ENCODE results near the gene EFNA1. TPM values are rescaled to one million over a fixed set of nuclear protein-coding genes. Genes with fewer than 3 reads are reported as not detected.
"Not testable (repeated sequence)": the region's sequence is repeated elsewhere in the genome, so short reads cannot be mapped to it uniquely, and the experiment has no call there.

Gene EFNA1
- total RNA-seq, 1 donor from 2014 or later, result 0.34 TPM

GRCh38 chr1:155116113-155116764 is 11.4 kb upstream of the EFNA1 start:
- Mint-ChIP-seq H3K27ac (no peak overlapping the region), H3K4me3 (peak overlapping the region; percentile 3), H3K36me3 (no peaks in the 10 kb centered on the region), H3K4me1 (peaks cover 5% of the 10 kb centered on the region), H3K9me3 (no peaks in the 10 kb centered on the region), H3K27me3 (ENCODE audit: insufficient read depth, low read depth) (peaks cover 14% of the 10 kb centered on the region)
- no peaks in the 10 kb centered on the region for H4K20me1 ChIP-seq (ENCODE audit: low read depth)
- no peak overlapping the region for H3K4me3 ChIP-seq
- no peak overlapping the region for H3K27ac ChIP-seq
- no peaks in the 10 kb centered on the region for H3K4me1 ChIP-seq
- peaks cover 5% of the 10 kb centered on the region for H3F3A ChIP-seq (ENCODE audit: low read depth)
- no peaks in the 10 kb centered on the region for H3K9me3 ChIP-seq (ENCODE audit: low read depth)
- H2AFZ ChIP-seq (replicated peaks), result no peak overlapping the region
- no peaks in the 10 kb centered on the region for H3K79me2 ChIP-seq (ENCODE audit: low read depth)
- DNase-seq (ENCODE audit: low spot score), result no peak
- no peaks in the 10 kb centered on the region for H3K36me3 ChIP-seq
- TF ChIP-seq EZH2phosphoT487 (IDR thresholded peaks at IDR 0.05), result no peak
- no peak for TF ChIP-seq CTCF (IDR thresholded peaks at IDR 0.05)
- TF ChIP-seq EZH2 (IDR thresholded peaks at IDR 0.05), result no peak
- H3K9ac ChIP-seq, result no peak overlapping the region
- H3K4me2 ChIP-seq, result no peak overlapping the region
- H3K27me3 ChIP-seq, result peaks cover 31% of the 10 kb centered on the region

- Histone ChIP-seq H3K36me3 (no peaks in the 10 kb centered on the region), H4K20me1 (ENCODE audit: low read depth) (no peaks in the 10 kb centered on the region), H3K4me1 (no peaks in the 10 kb centered on the region), H3K9me3 (ENCODE audit: low read depth) (no peaks in the 10 kb centered on the region), H3K9ac (no peak overlapping the region), H3K4me3 (no peak overlapping the region), H3K27ac (no peak overlapping the region), H2AFZ (replicated peaks) (no peak overlapping the region), H3K27me3 (peaks cover 42% of the 10 kb centered on the region), H3K79me2 (ENCODE audit: low read depth) (no peaks in the 10 kb centered on the region), H3F3A (ENCODE audit: low read depth) (peaks cover 5% of the 10 kb centered on the region), H3K4me2 (no peak overlapping the region)
- Mint-ChIP-seq H3K36me3 (no peaks in the 10 kb centered on the region), H3K4me1 (peaks cover 6% of the 10 kb centered on the region), H3K9me3 (no peaks in the 10 kb centered on the region), H3K4me3 (peak overlapping the region; percentile 38), H3K27ac (no peak overlapping the region), H3K27me3 (ENCODE audit: insufficient read depth, low read depth) (peaks cover 15% of the 10 kb centered on the region)
- TF ChIP-seq CTCF (IDR thresholded peaks at IDR 0.05), result no peak
- no peak for TF ChIP-seq EZH2phosphoT487 (IDR thresholded peaks at IDR 0.05)
- no peak for TF ChIP-seq EZH2 (IDR thresholded peaks at IDR 0.05)
- DNase-seq (ENCODE audit: low spot score), result no peak
Observed at GRCh38 chr1:155117610-155118009, 10.1 kb upstream of the EFNA1 start.

GRCh38 chr1:155118090-155118489 is 9.6 kb upstream of the EFNA1 start:
- not testable (repeated sequence) for H3K36me3 Mint-ChIP-seq; DNase-seq (ENCODE audit: low spot score); H3K36me3 ChIP-seq; H3K4me3 Mint-ChIP-seq; H3K4me3 ChIP-seq; H3K9me3 ChIP-seq (ENCODE audit: low read depth); H3K79me2 ChIP-seq (ENCODE audit: low read depth); H3F3A ChIP-seq (ENCODE audit: low read depth); H3K27ac ChIP-seq; H3K4me2 ChIP-seq; H3K4me1 Mint-ChIP-seq; H3K27ac Mint-ChIP-seq; H2AFZ ChIP-seq (replicated peaks); H3K4me1 ChIP-seq; H4K20me1 ChIP-seq (ENCODE audit: low read depth); H3K9ac ChIP-seq; H3K9me3 Mint-ChIP-seq
- peaks cover 47% of the 10 kb centered on the region for H3K27me3 ChIP-seq
- peaks cover 19% of the 10 kb centered on the region for H3K27me3 Mint-ChIP-seq (ENCODE audit: insufficient read depth, low read depth)

- no peaks in the 10 kb centered on the region for H3K79me2 ChIP-seq (ENCODE audit: low read depth)
- H3K27ac ChIP-seq, result no peak overlapping the region
- peaks cover 4% of the 10 kb centered on the region for H3K4me1 Mint-ChIP-seq
- H3K9me3 ChIP-seq (ENCODE audit: low read depth), result no peaks in the 10 kb centered on the region
- no peak overlapping the region for H2AFZ ChIP-seq (replicated peaks)
- no peaks in the 10 kb centered on the region for H3K36me3 ChIP-seq
- H3K27ac Mint-ChIP-seq, result no peak overlapping the region
- H3K27me3 Mint-ChIP-seq (ENCODE audit: insufficient read depth, low read depth), result peaks cover 27% of the 10 kb centered on the region
- H3K9me3 Mint-ChIP-seq, result no peaks in the 10 kb centered on the region
- H3K4me3 ChIP-seq, result no peak overlapping the region
- H3K4me2 ChIP-seq, result no peak overlapping the region
- peaks cover 2% of the 10 kb centered on the region for H4K20me1 ChIP-seq (ENCODE audit: low read depth)
- DNase-seq (ENCODE audit: low spot score), result no peak
- no peak overlapping the region for H3K9ac ChIP-seq
- H3K4me1 ChIP-seq, result peaks cover 8% of the 10 kb centered on the region
- H3K36me3 Mint-ChIP-seq, result no peaks in the 10 kb centered on the region
- TF ChIP-seq EZH2 (IDR thresholded peaks at IDR 0.05) (no peak), EZH2phosphoT487 (IDR thresholded peaks at IDR 0.05) (no peak), CTCF (IDR thresholded peaks at IDR 0.05) (no peak)
- H3K4me3 Mint-ChIP-seq, result no peak overlapping the region
- H3F3A ChIP-seq (ENCODE audit: low read depth), result peaks cover 8% of the 10 kb centered on the region
- H3K27me3 ChIP-seq, result peaks cover 68% of the 10 kb centered on the region
Observed at GRCh38 chr1:155120253-155120652, 7.4 kb upstream of the EFNA1 start.

Measured in neural progenitor cell (in vitro differentiated cells).